Left ventricle myocardium inferior (tissue), 1 donor: Measurements from ENCODE around the gene BTF3L4. TPM values are rescaled to one million over a fixed set of nuclear protein-coding genes. Genes with fewer than 3 reads are reported as not detected.

Experiments used
- DNase-seq: peaks from one replicate; pipeline ENCODE4 v3.0.0-alpha.2; 2020
- H3K27ac ChIP-seq: fragments of 200-600 bp; replicated peaks from 2 replicates; pipeline ENCODE4 v1.8.0; 2021
- H3K27me3 ChIP-seq: fragments of 200-600 bp; 2 replicates; pipeline ENCODE4 v1.8.0; 2021; ENCODE audit warnings: low read depth
- H3K36me3 ChIP-seq: fragments of 200-600 bp; 2 replicates; pipeline ENCODE4 v1.8.0; 2021
- H3K4me1 ChIP-seq: fragments of 200-600 bp; 2 replicates; pipeline ENCODE4 v1.8.0; 2021
- H3K4me3 ChIP-seq: fragments of 200-600 bp; 2 replicates; pipeline ENCODE4 v1.8.0; 2021; ENCODE audit warnings: mild to moderate bottlenecking, moderate library complexity
- H3K9me3 ChIP-seq: fragments of 200-600 bp; replicated peaks from 2 replicates; pipeline ENCODE4 v1.8.0; 2021
- CTCF ChIP-seq: fragments of 200-600 bp; IDR thresholded peaks from 2 replicates; pipeline ENCODE4 v1.8.0; 2021; ENCODE audit warnings: antibody characterized with exemption, mild to moderate bottlenecking, borderline replicate concordance
- intact Hi-C: fragments of 100-400 bp; cut with micrococcal nuclease; formaldehyde crosslinking; loops from one replicate; pipeline ENCODE4 v1.11.0; 2022
- total RNA-seq: library from RNA; stranded (reverse); fragmentation: NEBNext Ultra II Directional; extraction: Animal tissue kit (Norgen Biotek cat#: 25700); gene quantifications from one replicate; pipeline ENCODE4 v1.2.1, GENCODE V29; 2021
- donor health status: DM: no; HTN: yes; CAD: no; lungs with severe emphysema.

BTF3L4 gene
- total RNA-seq, 1 donor from 2014 or later = 25.9 TPM

GRCh38 chr1:52053862-52054261, 2.2 kb upstream of the BTF3L4 start:
- Histone ChIP-seq H3K27me3 (no peaks in the 10 kb centered on the region), H3K27ac (no peak overlapping the region), H3K9me3 (no peaks in the 10 kb centered on the region), H3K4me1 (peaks cover 61% of the 10 kb centered on the region), H3K4me3 (peak overlapping the region; percentile 95), H3K36me3 (peaks cover 17% of the 10 kb centered on the region)
- intact Hi-C loops = no loop called here
- TF ChIP-seq CTCF = no peak
- DNase-seq = no peak

- peaks cover 68% of the 10 kb centered on the region for H3K4me1 ChIP-seq
- no peaks in the 10 kb centered on the region for H3K9me3 ChIP-seq
- no peaks in the 10 kb centered on the region for H3K27me3 ChIP-seq
- peak overlapping the region; percentile 89 for H3K27ac ChIP-seq
- DNase-seq = no peak
- intact Hi-C loops = no loop called here
- H3K4me3 ChIP-seq = peak overlapping the region; percentile 95
- TF ChIP-seq CTCF = no peak
- peaks cover 17% of the 10 kb centered on the region for H3K36me3 ChIP-seq
Measured at GRCh38 chr1:52054496-52055065, 1.5 kb upstream of the BTF3L4 start.

GRCh38 chr1:52055066-52055865, 829 bp upstream of the BTF3L4 start, which contains the start of gene TXNDC12:
TXNDC12 (minus strand) TSS chr1:52055191; CDS start chr1:52055096, 95 bp downstream.
- H3K36me3 ChIP-seq = peaks cover 21% of the 10 kb centered on the region
- no peaks in the 10 kb centered on the region for H3K9me3 ChIP-seq
- TF ChIP-seq CTCF = no peak
- peak within 1 kb of the TSS; percentile 95 for H3K4me3 ChIP-seq
- intact Hi-C loops = no loop called here
- H3K27me3 ChIP-seq = no peaks in the 10 kb centered on the region
- peak within 1 kb of the TSS; percentile 89 for H3K27ac ChIP-seq
- peak; percentile 83 for DNase-seq
- peaks cover 70% of the 10 kb centered on the region for H3K4me1 ChIP-seq

- Histone ChIP-seq H3K27ac (peak overlapping the region; percentile 89), H3K4me1 (peaks cover 65% of the 10 kb centered on the region), H3K4me3 (peak overlapping the region; percentile 95), H3K27me3 (no peaks in the 10 kb centered on the region), H3K9me3 (no peaks in the 10 kb centered on the region), H3K36me3 (peaks cover 27% of the 10 kb centered on the region)
- TF ChIP-seq CTCF = no peak
- no peak for DNase-seq
- intact Hi-C loops = no loop called here
Measured at GRCh38 chr1:52055866-52056162, 281 bp upstream of the BTF3L4 start.

- intact Hi-C loops = no loop called here
- H3K36me3 ChIP-seq = peaks cover 24% of the 10 kb centered on the region
- H3K9me3 ChIP-seq = no peaks in the 10 kb centered on the region
- TF ChIP-seq CTCF = no peak
- no peak for DNase-seq
- peak overlapping the region; percentile 89 for H3K27ac ChIP-seq
- no peaks in the 10 kb centered on the region for H3K27me3 ChIP-seq
- H3K4me3 ChIP-seq = peak overlapping the region; percentile 95
- H3K4me1 ChIP-seq = peaks cover 65% of the 10 kb centered on the region
Measured at GRCh38 chr1:52056937-52057231, 789 bp downstream of the BTF3L4 start.
